Left ventricle myocardium inferior (tissue), 1 donor: ENCODE data around the gene REM2. TPM values are rescaled to one million over a fixed set of nuclear protein-coding genes. Genes with fewer than 3 reads are reported as not detected.

ENCODE experiments used
- DNase-seq: peaks from one replicate; pipeline ENCODE4 v3.0.0-alpha.2; 2020
- H3K27ac ChIP-seq: fragments of 200-600 bp; replicated peaks from 2 replicates; pipeline ENCODE4 v1.8.0; 2021
- H3K27me3 ChIP-seq: fragments of 200-600 bp; 2 replicates; pipeline ENCODE4 v1.8.0; 2021; ENCODE audit warnings: low read depth
- H3K36me3 ChIP-seq: fragments of 200-600 bp; 2 replicates; pipeline ENCODE4 v1.8.0; 2021
- H3K4me1 ChIP-seq: fragments of 200-600 bp; 2 replicates; pipeline ENCODE4 v1.8.0; 2021
- H3K4me3 ChIP-seq: fragments of 200-600 bp; 2 replicates; pipeline ENCODE4 v1.8.0; 2021; ENCODE audit warnings: mild to moderate bottlenecking, moderate library complexity
- H3K9me3 ChIP-seq: fragments of 200-600 bp; replicated peaks from 2 replicates; pipeline ENCODE4 v1.8.0; 2021
- intact Hi-C: fragments of 100-400 bp; cut with micrococcal nuclease; formaldehyde crosslinking; loops from one replicate; pipeline ENCODE4 v1.11.0; 2022
- total RNA-seq: library from RNA; stranded (reverse); fragmentation: NEBNext Ultra II Directional; extraction: Animal tissue kit (Norgen Biotek cat#: 25700); gene quantifications from one replicate; pipeline ENCODE4 v1.2.1, GENCODE V29; 2021
- TF ChIP-seq, protein P1 (sequence below): fragments of 200-600 bp; IDR thresholded peaks from 2 replicates; pipeline ENCODE4 v1.8.0; 2021; ENCODE audit warnings: antibody characterized with exemption, mild to moderate bottlenecking, borderline replicate concordance
- donor health status: DM: no; HTN: yes; CAD: no; lungs with severe emphysema.

The REM2 gene
- total RNA-seq, 1 donor from 2014 or later, result not detected

DNA sequence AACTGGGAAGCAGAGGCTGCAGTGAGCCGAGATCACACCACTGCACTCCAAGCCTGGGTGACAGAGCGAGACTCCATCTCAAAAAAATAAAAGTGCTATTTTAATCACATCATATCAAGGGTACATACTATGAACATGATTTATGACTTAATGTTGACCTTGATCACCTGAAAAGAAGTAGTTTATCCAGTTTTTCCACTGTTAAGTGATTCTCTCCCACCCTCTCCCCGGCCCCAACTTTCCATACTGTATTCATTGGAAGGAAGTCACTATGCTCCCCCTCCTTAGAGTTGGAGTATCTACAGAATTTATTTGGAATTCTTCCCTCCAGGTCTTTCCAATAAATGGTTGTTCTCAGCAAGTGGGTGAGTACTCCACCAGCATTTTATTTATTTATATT is 49.1 kb downstream of the REM2 start:
- TF ChIP-seq, protein P1, sequence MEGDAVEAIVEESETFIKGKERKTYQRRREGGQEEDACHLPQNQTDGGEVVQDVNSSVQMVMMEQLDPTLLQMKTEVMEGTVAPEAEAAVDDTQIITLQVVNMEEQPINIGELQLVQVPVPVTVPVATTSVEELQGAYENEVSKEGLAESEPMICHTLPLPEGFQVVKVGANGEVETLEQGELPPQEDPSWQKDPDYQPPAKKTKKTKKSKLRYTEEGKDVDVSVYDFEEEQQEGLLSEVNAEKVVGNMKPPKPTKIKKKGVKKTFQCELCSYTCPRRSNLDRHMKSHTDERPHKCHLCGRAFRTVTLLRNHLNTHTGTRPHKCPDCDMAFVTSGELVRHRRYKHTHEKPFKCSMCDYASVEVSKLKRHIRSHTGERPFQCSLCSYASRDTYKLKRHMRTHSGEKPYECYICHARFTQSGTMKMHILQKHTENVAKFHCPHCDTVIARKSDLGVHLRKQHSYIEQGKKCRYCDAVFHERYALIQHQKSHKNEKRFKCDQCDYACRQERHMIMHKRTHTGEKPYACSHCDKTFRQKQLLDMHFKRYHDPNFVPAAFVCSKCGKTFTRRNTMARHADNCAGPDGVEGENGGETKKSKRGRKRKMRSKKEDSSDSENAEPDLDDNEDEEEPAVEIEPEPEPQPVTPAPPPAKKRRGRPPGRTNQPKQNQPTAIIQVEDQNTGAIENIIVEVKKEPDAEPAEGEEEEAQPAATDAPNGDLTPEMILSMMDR, result no peak
- intact Hi-C loops, result no loop called here
- Histone ChIP-seq H3K27me3 (no peaks in the 10 kb centered on the region), H3K36me3 (peaks cover 3% of the 10 kb centered on the region), H3K9me3 (no peaks in the 10 kb centered on the region), H3K27ac (no peak overlapping the region), H3K4me1 (peaks cover 25% of the 10 kb centered on the region), H3K4me3 (no peak overlapping the region)
- no peak for DNase-seq

DNA sequence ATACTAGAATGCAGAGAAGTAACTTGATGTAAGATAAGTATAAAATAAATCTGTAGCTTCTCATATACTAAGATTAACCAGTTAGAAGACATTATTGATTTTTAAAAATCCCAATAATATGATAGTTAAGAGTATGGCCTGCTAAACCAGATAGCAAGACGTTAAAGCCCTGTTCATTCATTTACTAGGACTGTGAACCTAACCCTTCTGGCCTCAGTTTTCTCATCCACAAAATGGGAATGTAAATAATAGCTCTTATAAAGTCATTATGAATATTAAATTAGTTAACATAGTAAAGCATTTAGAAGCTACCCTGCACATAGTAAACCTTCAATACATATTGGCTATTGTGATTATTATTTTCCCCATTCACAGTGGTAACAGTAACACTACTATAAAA is 52.1 kb downstream of the REM2 start:
- Histone ChIP-seq H3K27me3 (no peaks in the 10 kb centered on the region), H3K27ac (no peak overlapping the region), H3K36me3 (peaks cover 3% of the 10 kb centered on the region), H3K4me3 (no peak overlapping the region), H3K4me1 (peaks cover 2% of the 10 kb centered on the region), H3K9me3 (no peaks in the 10 kb centered on the region)
- intact Hi-C loops, result no loop called here
- TF ChIP-seq, protein P1, result no peak
- DNase-seq, result no peak

Other genes starting within 250 kb of the REM2 start
- gene OR6J1, start 238.9 kb upstream of the REM2 start, total RNA-seq, result not detected
- gene OXA1L, start 116.5 kb upstream of the REM2 start, total RNA-seq, result 182 TPM
- 4.6 TPM for gene SLC7A7, start 67.8 kb upstream of the REM2 start, total RNA-seq
- gene MRPL52, start 53.3 kb upstream of the REM2 start, total RNA-seq, result 110 TPM
- gene MMP14, start 46.6 kb upstream of the REM2 start, total RNA-seq, result 22.1 TPM
- 48.3 TPM for gene LRP10, start 11.5 kb upstream of the REM2 start, total RNA-seq
- 42.1 TPM for gene RBM23, start 35.9 kb downstream of the REM2 start, total RNA-seq
- gene PRMT5, start 46.2 kb downstream of the REM2 start, total RNA-seq, result 59.0 TPM
- gene HAUS4, start 73.9 kb downstream of the REM2 start, total RNA-seq, result 17.9 TPM
- 7.2 TPM for gene AJUBA, start 99.3 kb downstream of the REM2 start, total RNA-seq
- gene C14orf93, start 126.9 kb downstream of the REM2 start, total RNA-seq, result 4.9 TPM
- 118 TPM for gene PSMB5, start 151.7 kb downstream of the REM2 start, total RNA-seq
- not detected for gene PSMB11, start 159.0 kb downstream of the REM2 start, total RNA-seq
- 2.1 TPM for gene CDH24, start 174.3 kb downstream of the REM2 start, total RNA-seq
- 64.6 TPM for gene ACIN1, start 211.9 kb downstream of the REM2 start, total RNA-seq
- 25.2 TPM for gene C14orf119, start 212.3 kb downstream of the REM2 start, total RNA-seq
- gene CIROP, start 221.8 kb downstream of the REM2 start, total RNA-seq, result not detected
- not detected for gene CEBPE, start 236.0 kb downstream of the REM2 start, total RNA-seq